Stimulated activated CD8-positive, alpha-beta memory T cell treated with anti-CD3 and anti-CD28 coated beads, Interleukin-7, amount 100 ng/mL, for 24 hours (primary cell): ENCODE measurements around the gene PPP1R2C.

Experiments used
- DNase-seq: peaks from one replicate; pipeline ENCODE4 v3.0.0-alpha.2; 2020; ENCODE audit warnings: low read depth

Gene PPP1R2C

GRCh38 chrX:42778096-42778495 lies at the start of gene PPP1R2C:
Gene PPP1R2C (minus strand): TSS chrX:42778163. CDS start chrX:42778079, 84 bp downstream.
- DNase-seq, result no peak

GRCh38 chrX:42825201-42825600 lies 47.2 kb upstream of the PPP1R2C start:
- no peak for DNase-seq

- no peak for DNase-seq
Measured at GRCh38 chrX:42824541-42824940, 46.6 kb upstream of the PPP1R2C start.

- no peak for DNase-seq
Measured at GRCh38 chrX:42823443-42823842, 45.5 kb upstream of the PPP1R2C start.

GRCh38 chrX:42821803-42822443 lies 44.0 kb upstream of the PPP1R2C start:
- no peak for DNase-seq

GRCh38 chrX:42818151-42818921 lies 40.4 kb upstream of the PPP1R2C start:
- no peak for DNase-seq

GRCh38 chrX:42809569-42809968 lies 31.6 kb upstream of the PPP1R2C start:
- no peak for DNase-seq

GRCh38 chrX:42807393-42807792 lies 29.4 kb upstream of the PPP1R2C start:
- DNase-seq, result no peak

GRCh38 chrX:42804524-42804923 lies 26.6 kb upstream of the PPP1R2C start:
- DNase-seq, result no peak

- DNase-seq, result no peak
Measured at GRCh38 chrX:42803320-42803719, 25.4 kb upstream of the PPP1R2C start.

- DNase-seq, result no peak
Measured at GRCh38 chrX:42797651-42798269, 19.8 kb upstream of the PPP1R2C start.

- no peak for DNase-seq
Measured at GRCh38 chrX:42783451-42783850, 5.5 kb upstream of the PPP1R2C start.

- no peak for DNase-seq
Measured at GRCh38 chrX:42776195-42776594, 1.8 kb downstream of the PPP1R2C start.

GRCh38 chrX:42772874-42773273 lies 5.1 kb downstream of the PPP1R2C start:
- no peak for DNase-seq

- DNase-seq, result no peak
Measured at GRCh38 chrX:42771506-42772335, 6.2 kb downstream of the PPP1R2C start.

GRCh38 chrX:42770566-42770965 lies 7.4 kb downstream of the PPP1R2C start:
- DNase-seq, result no peak

GRCh38 chrX:42759881-42760280 lies 18.1 kb downstream of the PPP1R2C start:
- DNase-seq, result no peak

GRCh38 chrX:42755815-42756214 lies 22.1 kb downstream of the PPP1R2C start:
- DNase-seq, result no peak

- no peak for DNase-seq
Measured at GRCh38 chrX:42754603-42755002, 23.4 kb downstream of the PPP1R2C start.

- DNase-seq, result no peak
Measured at GRCh38 chrX:42754115-42754514, 23.8 kb downstream of the PPP1R2C start.

- DNase-seq, result no peak
Measured at GRCh38 chrX:42752730-42753129, 25.2 kb downstream of the PPP1R2C start.

GRCh38 chrX:42751573-42751972 lies 26.4 kb downstream of the PPP1R2C start:
- DNase-seq, result no peak
